Lung (tissue), 12 donors: ENCODE measurements around the gene POLD1. TPM values are rescaled to one million over a fixed set of nuclear protein-coding genes. Genes with fewer than 3 reads are reported as not detected.

Experiments used
- ATAC-seq: fragments of 200-7000 bp; cut with Tn5 transposase; one replicate; pipeline ENCODE4 v1.9.1; 2020; ENCODE audit warnings: moderate number of reproducible peaks; ENCODE audit not compliant: insufficient read depth, low FRiP score
- DNase-seq, 3 donors: peaks; one replicate each; pipeline ENCODE4 v3.0.0-alpha.2; 2013 to 2017
- H3K27ac ChIP-seq, 2 donors: one replicate each; pipeline ENCODE4 v1.5.1; 2013; ENCODE audit warnings: mild to moderate bottlenecking in 2 of 2, moderate library complexity in 2 of 2, control low read depth in 1 of 2, inconsistent platforms in 1 of 2, low read depth in 1 of 2, low read length in 1 of 2
- H3K27me3 ChIP-seq, 3 donors: one replicate each; pipeline ENCODE4 v1.5.1; 2013; ENCODE audit warnings: low read length in 2 of 3; ENCODE audit not compliant: control insufficient read depth in 3 of 3, insufficient read depth in 3 of 3
- H3K36me3 ChIP-seq, 4 donors: one replicate each; pipeline ENCODE4 v1.5.1; 2013; ENCODE audit warnings: low read length in 4 of 4, mild to moderate bottlenecking in 1 of 4, moderate library complexity in 1 of 4; ENCODE audit not compliant: control insufficient read depth in 4 of 4, insufficient read depth in 4 of 4
- H3K4me1 ChIP-seq, 5 donors: one replicate each; pipeline ENCODE4 v1.5.1; 2013; ENCODE audit warnings: low read length in 5 of 5, mild to moderate bottlenecking in 2 of 5, moderate library complexity in 1 of 5; ENCODE audit not compliant: control insufficient read depth in 5 of 5, insufficient read depth in 5 of 5
- H3K4me3 ChIP-seq: one replicate; pipeline ENCODE4 v1.5.1; 2013; ENCODE audit warnings: mild to moderate bottlenecking, control low read depth, moderate library complexity
- H3K9ac ChIP-seq, 2 donors: one replicate each; pipeline ENCODE4 v1.5.1; 2013; ENCODE audit warnings: low read length in 2 of 2, control low read depth in 1 of 2; ENCODE audit not compliant: insufficient read depth in 1 of 2
- H3K9me3 ChIP-seq, 4 donors: one replicate each; pipeline ENCODE4 v1.5.1; 2013; ENCODE audit warnings: low read length in 3 of 4, mild to moderate bottlenecking in 1 of 4, moderate library complexity in 1 of 4; ENCODE audit not compliant: control insufficient read depth in 4 of 4, insufficient read depth in 3 of 4
- WGBS, 2 donors: extraction: QIAGEN DNeasy Blood & Tissue Kit; methylation state at CpG; one replicate each; pipeline ENCODE4 v1.1.7; 2013; 5-methylcytosine and 5-hydroxymethylcytosine counted together
- polyA plus RNA-seq, 2 donors: library from polyadenylated mRNA; stranded (reverse); fragments of 200-250 nt; gene quantifications; one replicate each; pipeline ENCODE4 v1.2.1, GENCODE V29; 2013
- total RNA-seq, 2 donors: library from RNA; depleted of rRNA in 1 of 2; stranded (reverse); fragments of >200 nt in 1 of 2; gene quantifications; one replicate each; pipeline ENCODE4 v1.2.1, GENCODE V29; 2014 to 2021
- TF ChIP-seq, protein P1 (sequence below): IDR thresholded peaks from 2 replicates; pipeline ENCODE4 v1.5.1; 2012; ENCODE audit warnings: mild to moderate bottlenecking; ENCODE audit errors: control extremely low read depth, extremely low read depth
- donor health status: control.
- donor health status: control.
- donor health status: Bipolar disorder and iron deficiency.
- donor health status: healthy.
- donor health status: DM: yes; HTN: yes; CAD: no.

Gene POLD1
- total and polyA plus RNA-seq, 4 donors: 20.2 to 55.1 (median 39.0) TPM

DNA sequence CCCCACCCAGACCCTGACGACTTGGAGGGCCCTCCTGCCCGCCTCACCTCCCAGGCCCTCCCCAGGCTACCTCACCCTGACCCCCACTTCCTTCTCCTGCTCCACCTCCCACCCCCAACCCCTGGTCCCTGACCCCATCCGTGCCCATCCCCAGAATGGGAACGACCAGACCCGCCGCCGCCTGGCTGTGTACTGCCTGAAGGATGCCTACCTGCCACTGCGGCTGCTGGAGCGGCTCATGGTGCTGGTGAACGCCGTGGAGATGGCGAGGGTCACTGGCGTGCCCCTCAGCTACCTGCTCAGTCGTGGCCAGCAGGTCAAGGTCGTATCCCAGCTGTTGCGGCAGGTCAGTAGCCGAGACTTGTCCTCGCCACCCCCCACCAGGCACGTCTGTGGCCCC is 22.7 kb downstream of the POLD1 start:
- ATAC-seq (no peak), DNase-seq (no peak)
- H3K4me3 ChIP-seq: no peak overlapping the region
- WGBS, 2 donors: 93 to 95% methylated on average over 19 of the region's 19 CpGs
- H3K9me3 ChIP-seq: no peaks in the 10 kb centered on the region
- no peaks in the 10 kb centered on the region for H3K27me3 ChIP-seq
- H3K27ac ChIP-seq: no peak overlapping the region
- no peak overlapping the region for H3K9ac ChIP-seq
- H3K4me1 ChIP-seq: no peaks in the 10 kb centered on the region
- TF ChIP-seq, protein P1, sequence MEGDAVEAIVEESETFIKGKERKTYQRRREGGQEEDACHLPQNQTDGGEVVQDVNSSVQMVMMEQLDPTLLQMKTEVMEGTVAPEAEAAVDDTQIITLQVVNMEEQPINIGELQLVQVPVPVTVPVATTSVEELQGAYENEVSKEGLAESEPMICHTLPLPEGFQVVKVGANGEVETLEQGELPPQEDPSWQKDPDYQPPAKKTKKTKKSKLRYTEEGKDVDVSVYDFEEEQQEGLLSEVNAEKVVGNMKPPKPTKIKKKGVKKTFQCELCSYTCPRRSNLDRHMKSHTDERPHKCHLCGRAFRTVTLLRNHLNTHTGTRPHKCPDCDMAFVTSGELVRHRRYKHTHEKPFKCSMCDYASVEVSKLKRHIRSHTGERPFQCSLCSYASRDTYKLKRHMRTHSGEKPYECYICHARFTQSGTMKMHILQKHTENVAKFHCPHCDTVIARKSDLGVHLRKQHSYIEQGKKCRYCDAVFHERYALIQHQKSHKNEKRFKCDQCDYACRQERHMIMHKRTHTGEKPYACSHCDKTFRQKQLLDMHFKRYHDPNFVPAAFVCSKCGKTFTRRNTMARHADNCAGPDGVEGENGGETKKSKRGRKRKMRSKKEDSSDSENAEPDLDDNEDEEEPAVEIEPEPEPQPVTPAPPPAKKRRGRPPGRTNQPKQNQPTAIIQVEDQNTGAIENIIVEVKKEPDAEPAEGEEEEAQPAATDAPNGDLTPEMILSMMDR: no peak
- H3K36me3 ChIP-seq: peaks cover 0 to 51% (median 15%) of the 10 kb centered on the region in 4 donors

GRCh38 chr19:50409347-50409746 is 25.2 kb downstream of the POLD1 start:
- TF ChIP-seq, protein P1: no peak

GRCh38 chr19:50410109-50410508 is 26.0 kb downstream of the POLD1 start:
- no peak overlapping the region for H3K27ac ChIP-seq
- DNase-seq (no peak), ATAC-seq (no peak)
- no peaks in the 10 kb centered on the region for H3K27me3 ChIP-seq
- 91 to 92% methylated on average over 10 of the region's 10 CpGs for WGBS, 2 donors
- no peak overlapping the region for H3K4me3 ChIP-seq
- H3K9ac ChIP-seq: no peak overlapping the region
- TF ChIP-seq, protein P1: no peak
- H3K9me3 ChIP-seq: no peaks in the 10 kb centered on the region
- H3K4me1 ChIP-seq: no peaks in the 10 kb centered on the region
- H3K36me3 ChIP-seq: peaks cover 0 to 41% (median 7%) of the 10 kb centered on the region in 4 donors

More at GRCh38 chr19:50409347-50409746, 25.2 kb downstream of the POLD1 start:
- H3K4me3 ChIP-seq: no peak overlapping the region
- ATAC-seq: no peak
- no peaks in the 10 kb centered on the region for H3K4me1 ChIP-seq
- DNase-seq: no peak
- H3K36me3 ChIP-seq: peaks cover 0 to 41% (median 7%) of the 10 kb centered on the region in 4 donors
- no peaks in the 10 kb centered on the region for H3K9me3 ChIP-seq
- H3K27me3 ChIP-seq: no peaks in the 10 kb centered on the region
- 97 to 98% methylated on average over 17 of the region's 17 CpGs for WGBS, 2 donors
- no peak overlapping the region for H3K27ac ChIP-seq
- H3K9ac ChIP-seq: no peak overlapping the region

- Histone ChIP-seq H3K27ac (no peak overlapping the region), H3K4me1 (no peaks in the 10 kb centered on the region), H3K36me3 (peaks cover 0 to 28% (median 4%) of the 10 kb centered on the region in 4 donors), H3K27me3 (no peaks in the 10 kb centered on the region), H3K9me3 (no peaks in the 10 kb centered on the region), H3K9ac (no peak overlapping the region), H3K4me3 (no peak overlapping the region)
- ATAC-seq (no peak), DNase-seq (no peak)
- TF ChIP-seq, protein P1: no peak
- 98 to 100% methylated on average over 2 of the region's 2 CpGs for whole genome bisulfite sequencing, 2 donors
Observed at GRCh38 chr19:50412419-50412818, 28.3 kb downstream of the POLD1 start.
